GM23338 (cell line): ENCODE data around the gene PKD1L1. TPM values are rescaled to one million over a fixed set of nuclear protein-coding genes. Genes with fewer than 3 reads are reported as not detected.
A peak's percentile ranks its signal among the peaks of the same experiment; 100 is the strongest.

Experiments used
- ATAC-seq: fragments of 200-7000 bp; cut with Tn5 transposase; 3 replicates; pipeline ENCODE4 v1.9.1; 2020
- DNase-seq: peaks from one replicate; pipeline ENCODE4 v3.0.0-alpha.2; 2015; ENCODE audit warnings: low spot score
- H2AFZ ChIP-seq: fragments of 200-600 bp; sonication (generic); 2 replicates; pipeline ENCODE4 v1.8.0; 2016; ENCODE audit warnings: antibody characterized with exemption, mild to moderate bottlenecking, moderate library complexity
- H3F3A ChIP-seq: fragments of 200-600 bp; sonication (generic); replicated peaks from 2 replicates; pipeline ENCODE4 v1.8.0; 2017; ENCODE audit warnings: antibody characterized with exemption, mixed run types, low read depth
- H3K27ac ChIP-seq: fragments of 200-600 bp; sonication (generic); 2 replicates; pipeline ENCODE4 v1.6.1; 2016; ENCODE audit warnings: low read depth
- H3K27me3 ChIP-seq: fragments of 200-600 bp; sonication (generic); 2 replicates; pipeline ENCODE4 v1.8.0; 2016; ENCODE audit warnings: mild to moderate bottlenecking, mixed run types, moderate library complexity; ENCODE audit not compliant: insufficient read depth
- H3K36me3 ChIP-seq: fragments of 200-600 bp; sonication (generic); 2 replicates; pipeline ENCODE4 v1.8.0; 2016; ENCODE audit warnings: mild to moderate bottlenecking; ENCODE audit not compliant: insufficient read depth
- H3K4me1 ChIP-seq: fragments of 200-600 bp; sonication (generic); 2 replicates; pipeline ENCODE4 v1.8.0; 2016; ENCODE audit warnings: mild to moderate bottlenecking, moderate library complexity; ENCODE audit not compliant: insufficient read depth
- H3K4me2 ChIP-seq: fragments of 200-600 bp; sonication (generic); 2 replicates; pipeline ENCODE4 v1.7.1; 2017; ENCODE audit warnings: mixed run types
- H3K4me3 ChIP-seq: fragments of 200-600 bp; sonication (generic); 2 replicates; pipeline ENCODE4 v1.6.1; 2016; ENCODE audit warnings: mixed run types
- H3K79me2 ChIP-seq: fragments of 200-600 bp; sonication (generic); replicated peaks from 2 replicates; pipeline ENCODE4 v1.8.0; 2017; ENCODE audit warnings: mild to moderate bottlenecking; ENCODE audit not compliant: insufficient read depth
- H3K9me2 ChIP-seq: fragments of 200-600 bp; sonication (generic); 2 replicates; pipeline ENCODE4 v1.8.0; 2017; ENCODE audit not compliant: insufficient read depth
- H4K20me1 ChIP-seq: fragments of 200-600 bp; sonication (generic); replicated peaks from 2 replicates; pipeline ENCODE4 v1.8.0; 2017; ENCODE audit warnings: mild to moderate bottlenecking; ENCODE audit not compliant: insufficient read depth
- H3K27ac Mint-ChIP-seq: 2 replicates; pipeline ENCODE4 v1.8.0; 2020; ENCODE audit warnings: inconsistent platforms, mild to moderate bottlenecking, moderate library complexity, mixed read lengths
- H3K27me3 Mint-ChIP-seq: 3 replicates; pipeline ENCODE4 v1.8.0; 2022; ENCODE audit warnings: low read depth, mild to moderate bottlenecking, moderate library complexity, mixed read lengths, inconsistent platforms; ENCODE audit not compliant: insufficient read depth, poor library complexity
- H3K36me3 Mint-ChIP-seq: 3 replicates; pipeline ENCODE4 v1.8.0; 2021; ENCODE audit warnings: low read depth, mild to moderate bottlenecking, inconsistent platforms, moderate library complexity, mixed read lengths
- H3K4me1 Mint-ChIP-seq: 3 replicates; pipeline ENCODE4 v1.8.0; 2020; ENCODE audit warnings: mild to moderate bottlenecking, inconsistent platforms, mixed read lengths
- H3K4me3 Mint-ChIP-seq: 3 replicates; pipeline ENCODE4 v1.8.0; 2021; ENCODE audit warnings: moderate library complexity, mild to moderate bottlenecking, inconsistent platforms, mixed read lengths
- H3K9me3 Mint-ChIP-seq: 3 replicates; pipeline ENCODE4 v1.8.0; 2020; ENCODE audit warnings: moderate library complexity, mild to moderate bottlenecking, inconsistent platforms, mixed read lengths
- CREB1 ChIP-seq: fragments of 250-450 bp; sonication (Bioruptor Pico); IDR thresholded peaks from 2 replicates; pipeline ENCODE4 v1.5.0; 2020; ENCODE audit warnings: low read depth, mild to moderate bottlenecking, moderate library complexity
- EZH2 ChIP-seq: fragments of 200-600 bp; sonication (generic); IDR thresholded peaks from one replicate; pipeline ENCODE4 v1.8.0; 2017; ENCODE audit warnings: antibody characterized with exemption, mild to moderate bottlenecking, low read depth; ENCODE audit not compliant: unreplicated experiment
- EZH2phosphoT487 ChIP-seq: fragments of 200-600 bp; sonication (generic); IDR thresholded peaks from one replicate; pipeline ENCODE4 v1.8.1; 2018; ENCODE audit warnings: antibody characterized with exemption; ENCODE audit not compliant: unreplicated experiment
- JUNB ChIP-seq: IDR thresholded peaks from one replicate; pipeline ENCODE4 v1.6.1; 2016; ENCODE audit warnings: antibody characterized with exemption; ENCODE audit not compliant: unreplicated experiment
- NANOG ChIP-seq: IDR thresholded peaks from 2 replicates; pipeline ENCODE4 v1.6.1; 2016; ENCODE audit warnings: antibody characterized with exemption, borderline replicate concordance
- POLR2AphosphoS5 ChIP-seq: IDR thresholded peaks from 2 replicates; pipeline ENCODE4 v1.6.1; 2016; ENCODE audit warnings: antibody characterized with exemption, low read depth
- STAT1 ChIP-seq: IDR thresholded peaks from one replicate; pipeline ENCODE4 v1.6.1; 2016; ENCODE audit warnings: antibody characterized with exemption; ENCODE audit not compliant: unreplicated experiment
- ZNF114 ChIP-seq: fragments of 250-450 bp; sonication (Bioruptor Pico); IDR thresholded peaks from 2 replicates; pipeline ENCODE4 v1.5.0; 2020; ENCODE audit warnings: mild to moderate bottlenecking, moderate library complexity
- ZNF331 ChIP-seq: fragments of 250-450 bp; sonication (Bioruptor Pico); IDR thresholded peaks from 2 replicates; pipeline ENCODE4 v1.5.0; 2020; ENCODE audit warnings: low read depth, mild to moderate bottlenecking, moderate library complexity
- polyA plus RNA-seq: library from polyadenylated mRNA; unstranded; fragments of >200 nt; fragmentation: Nextera tagmentation; extraction: Ambion mirVana; gene quantifications from 2 replicates; pipeline ENCODE4 v1.2.1, GENCODE V29; 2016
- total RNA-seq: library from RNA; depleted of rRNA; stranded (reverse); fragments of >200 nt; shearing (Covaris generic); gene quantifications from 2 replicates; pipeline ENCODE4 v1.2.3, GENCODE V29; 2014
- TF ChIP-seq, protein P1 (sequence below): IDR thresholded peaks from one replicate; pipeline ENCODE4 v1.6.1; 2018; ENCODE audit warnings: antibody characterized with exemption; ENCODE audit not compliant: unreplicated experiment
- TF ChIP-seq, protein P2 (sequence below): fragments of 250-450 bp; sonication (Bioruptor Pico); IDR thresholded peaks from 2 replicates; pipeline ENCODE4 v1.5.0; 2020; ENCODE audit warnings: mild to moderate bottlenecking, moderate library complexity
- TF ChIP-seq, protein P3 (sequence below): IDR thresholded peaks from 2 replicates; pipeline ENCODE4 v1.6.1; 2016; ENCODE audit warnings: antibody characterized with exemption

PKD1L1 gene
- total and polyA plus RNA-seq, 2 experiments from 2014 or later = 0.03 TPM; not detected in 1

DNA sequence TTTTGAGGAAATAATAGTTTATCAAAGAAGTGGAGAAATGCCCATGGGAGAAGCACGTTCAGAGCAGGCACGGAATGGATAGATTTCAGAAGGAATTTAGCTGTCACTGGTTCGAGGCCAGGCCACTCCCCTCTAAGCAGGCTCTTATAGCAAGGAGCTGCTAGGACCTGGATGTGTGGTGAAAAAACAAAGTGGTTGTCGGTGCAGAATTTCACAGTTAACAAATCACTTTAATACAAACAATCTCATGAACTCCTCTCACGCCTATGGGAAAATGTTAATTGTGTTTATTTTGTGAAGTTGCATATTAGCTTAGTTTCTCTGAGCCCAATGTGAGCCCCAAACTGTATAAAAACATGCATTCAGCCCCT lies 176.3 kb downstream of the PKD1L1 start:
- Mint-ChIP-seq H3K27me3 (peaks cover 4% of the 10 kb centered on the region), H3K9me3 (no peaks in the 10 kb centered on the region), H3K4me3 (no peak overlapping the region), H3K4me1 (peaks cover 3% of the 10 kb centered on the region; the same call in 2 of the 3 replicates), H3K36me3 (no peaks in the 10 kb centered on the region), H3K27ac (no peak overlapping the region)
- DNase-seq (no peak), ATAC-seq (no peak)
- H3K4me3 ChIP-seq = no peak overlapping the region
- no peak overlapping the region for H3K27ac ChIP-seq
- no peak overlapping the region for H3K4me2 ChIP-seq
- no peaks in the 10 kb centered on the region for H3K36me3 ChIP-seq
- H4K20me1 ChIP-seq = no peaks in the 10 kb centered on the region
- no peak for TF ChIP-seq EZH2
- TF ChIP-seq, protein P1, sequence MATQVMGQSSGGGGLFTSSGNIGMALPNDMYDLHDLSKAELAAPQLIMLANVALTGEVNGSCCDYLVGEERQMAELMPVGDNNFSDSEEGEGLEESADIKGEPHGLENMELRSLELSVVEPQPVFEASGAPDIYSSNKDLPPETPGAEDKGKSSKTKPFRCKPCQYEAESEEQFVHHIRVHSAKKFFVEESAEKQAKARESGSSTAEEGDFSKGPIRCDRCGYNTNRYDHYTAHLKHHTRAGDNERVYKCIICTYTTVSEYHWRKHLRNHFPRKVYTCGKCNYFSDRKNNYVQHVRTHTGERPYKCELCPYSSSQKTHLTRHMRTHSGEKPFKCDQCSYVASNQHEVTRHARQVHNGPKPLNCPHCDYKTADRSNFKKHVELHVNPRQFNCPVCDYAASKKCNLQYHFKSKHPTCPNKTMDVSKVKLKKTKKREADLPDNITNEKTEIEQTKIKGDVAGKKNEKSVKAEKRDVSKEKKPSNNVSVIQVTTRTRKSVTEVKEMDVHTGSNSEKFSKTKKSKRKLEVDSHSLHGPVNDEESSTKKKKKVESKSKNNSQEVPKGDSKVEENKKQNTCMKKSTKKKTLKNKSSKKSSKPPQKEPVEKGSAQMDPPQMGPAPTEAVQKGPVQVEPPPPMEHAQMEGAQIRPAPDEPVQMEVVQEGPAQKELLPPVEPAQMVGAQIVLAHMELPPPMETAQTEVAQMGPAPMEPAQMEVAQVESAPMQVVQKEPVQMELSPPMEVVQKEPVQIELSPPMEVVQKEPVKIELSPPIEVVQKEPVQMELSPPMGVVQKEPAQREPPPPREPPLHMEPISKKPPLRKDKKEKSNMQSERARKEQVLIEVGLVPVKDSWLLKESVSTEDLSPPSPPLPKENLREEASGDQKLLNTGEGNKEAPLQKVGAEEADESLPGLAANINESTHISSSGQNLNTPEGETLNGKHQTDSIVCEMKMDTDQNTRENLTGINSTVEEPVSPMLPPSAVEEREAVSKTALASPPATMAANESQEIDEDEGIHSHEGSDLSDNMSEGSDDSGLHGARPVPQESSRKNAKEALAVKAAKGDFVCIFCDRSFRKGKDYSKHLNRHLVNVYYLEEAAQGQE = no peak
- no peak for TF ChIP-seq JUNB
- no peaks in the 10 kb centered on the region for H3K9me2 ChIP-seq
- H3K27me3 ChIP-seq = no peaks in the 10 kb centered on the region
- no peaks in the 10 kb centered on the region for H3K4me1 ChIP-seq
- no peak overlapping the region for H2AFZ ChIP-seq
- no peaks in the 10 kb centered on the region for H3F3A ChIP-seq
- no peaks in the 10 kb centered on the region for H3K79me2 ChIP-seq

DNA sequence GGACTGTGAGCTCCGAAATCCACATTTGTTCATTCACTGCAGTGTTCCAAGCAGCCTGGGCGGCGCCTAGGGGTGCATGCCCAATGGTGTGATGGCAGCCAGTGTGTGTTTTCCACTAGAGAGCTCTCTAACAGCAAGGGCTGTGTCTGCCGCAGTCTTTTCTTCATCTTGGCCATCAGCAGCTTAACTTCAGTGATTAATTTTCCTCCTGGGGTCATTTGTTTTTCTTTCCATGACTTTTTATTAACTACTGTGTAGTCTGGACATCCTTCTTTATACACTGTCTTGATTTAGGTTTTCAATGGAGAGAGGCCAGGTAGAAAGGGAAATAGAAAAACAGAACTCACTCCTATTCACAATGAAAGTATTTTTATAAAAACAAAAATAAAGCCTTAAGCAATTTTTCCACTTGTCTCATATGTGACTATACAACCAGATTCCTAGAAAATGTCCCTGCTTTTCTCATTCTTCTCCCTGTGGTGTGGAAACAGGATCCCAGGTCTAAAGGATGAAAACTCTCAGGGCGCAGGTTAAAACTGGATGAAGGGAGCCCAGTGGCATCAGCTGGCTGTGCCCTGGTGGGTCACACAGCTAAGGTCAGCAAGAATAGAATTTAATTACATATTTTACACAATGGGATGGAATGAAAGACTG lies 176.8 kb downstream of the PKD1L1 start:
- H3K4me3 Mint-ChIP-seq = no peak overlapping the region
- no peaks in the 10 kb centered on the region for H3K9me3 Mint-ChIP-seq
- ATAC-seq = peak; percentile 26; the same call in 1 of the 3 replicates
- TF ChIP-seq, protein P2, sequence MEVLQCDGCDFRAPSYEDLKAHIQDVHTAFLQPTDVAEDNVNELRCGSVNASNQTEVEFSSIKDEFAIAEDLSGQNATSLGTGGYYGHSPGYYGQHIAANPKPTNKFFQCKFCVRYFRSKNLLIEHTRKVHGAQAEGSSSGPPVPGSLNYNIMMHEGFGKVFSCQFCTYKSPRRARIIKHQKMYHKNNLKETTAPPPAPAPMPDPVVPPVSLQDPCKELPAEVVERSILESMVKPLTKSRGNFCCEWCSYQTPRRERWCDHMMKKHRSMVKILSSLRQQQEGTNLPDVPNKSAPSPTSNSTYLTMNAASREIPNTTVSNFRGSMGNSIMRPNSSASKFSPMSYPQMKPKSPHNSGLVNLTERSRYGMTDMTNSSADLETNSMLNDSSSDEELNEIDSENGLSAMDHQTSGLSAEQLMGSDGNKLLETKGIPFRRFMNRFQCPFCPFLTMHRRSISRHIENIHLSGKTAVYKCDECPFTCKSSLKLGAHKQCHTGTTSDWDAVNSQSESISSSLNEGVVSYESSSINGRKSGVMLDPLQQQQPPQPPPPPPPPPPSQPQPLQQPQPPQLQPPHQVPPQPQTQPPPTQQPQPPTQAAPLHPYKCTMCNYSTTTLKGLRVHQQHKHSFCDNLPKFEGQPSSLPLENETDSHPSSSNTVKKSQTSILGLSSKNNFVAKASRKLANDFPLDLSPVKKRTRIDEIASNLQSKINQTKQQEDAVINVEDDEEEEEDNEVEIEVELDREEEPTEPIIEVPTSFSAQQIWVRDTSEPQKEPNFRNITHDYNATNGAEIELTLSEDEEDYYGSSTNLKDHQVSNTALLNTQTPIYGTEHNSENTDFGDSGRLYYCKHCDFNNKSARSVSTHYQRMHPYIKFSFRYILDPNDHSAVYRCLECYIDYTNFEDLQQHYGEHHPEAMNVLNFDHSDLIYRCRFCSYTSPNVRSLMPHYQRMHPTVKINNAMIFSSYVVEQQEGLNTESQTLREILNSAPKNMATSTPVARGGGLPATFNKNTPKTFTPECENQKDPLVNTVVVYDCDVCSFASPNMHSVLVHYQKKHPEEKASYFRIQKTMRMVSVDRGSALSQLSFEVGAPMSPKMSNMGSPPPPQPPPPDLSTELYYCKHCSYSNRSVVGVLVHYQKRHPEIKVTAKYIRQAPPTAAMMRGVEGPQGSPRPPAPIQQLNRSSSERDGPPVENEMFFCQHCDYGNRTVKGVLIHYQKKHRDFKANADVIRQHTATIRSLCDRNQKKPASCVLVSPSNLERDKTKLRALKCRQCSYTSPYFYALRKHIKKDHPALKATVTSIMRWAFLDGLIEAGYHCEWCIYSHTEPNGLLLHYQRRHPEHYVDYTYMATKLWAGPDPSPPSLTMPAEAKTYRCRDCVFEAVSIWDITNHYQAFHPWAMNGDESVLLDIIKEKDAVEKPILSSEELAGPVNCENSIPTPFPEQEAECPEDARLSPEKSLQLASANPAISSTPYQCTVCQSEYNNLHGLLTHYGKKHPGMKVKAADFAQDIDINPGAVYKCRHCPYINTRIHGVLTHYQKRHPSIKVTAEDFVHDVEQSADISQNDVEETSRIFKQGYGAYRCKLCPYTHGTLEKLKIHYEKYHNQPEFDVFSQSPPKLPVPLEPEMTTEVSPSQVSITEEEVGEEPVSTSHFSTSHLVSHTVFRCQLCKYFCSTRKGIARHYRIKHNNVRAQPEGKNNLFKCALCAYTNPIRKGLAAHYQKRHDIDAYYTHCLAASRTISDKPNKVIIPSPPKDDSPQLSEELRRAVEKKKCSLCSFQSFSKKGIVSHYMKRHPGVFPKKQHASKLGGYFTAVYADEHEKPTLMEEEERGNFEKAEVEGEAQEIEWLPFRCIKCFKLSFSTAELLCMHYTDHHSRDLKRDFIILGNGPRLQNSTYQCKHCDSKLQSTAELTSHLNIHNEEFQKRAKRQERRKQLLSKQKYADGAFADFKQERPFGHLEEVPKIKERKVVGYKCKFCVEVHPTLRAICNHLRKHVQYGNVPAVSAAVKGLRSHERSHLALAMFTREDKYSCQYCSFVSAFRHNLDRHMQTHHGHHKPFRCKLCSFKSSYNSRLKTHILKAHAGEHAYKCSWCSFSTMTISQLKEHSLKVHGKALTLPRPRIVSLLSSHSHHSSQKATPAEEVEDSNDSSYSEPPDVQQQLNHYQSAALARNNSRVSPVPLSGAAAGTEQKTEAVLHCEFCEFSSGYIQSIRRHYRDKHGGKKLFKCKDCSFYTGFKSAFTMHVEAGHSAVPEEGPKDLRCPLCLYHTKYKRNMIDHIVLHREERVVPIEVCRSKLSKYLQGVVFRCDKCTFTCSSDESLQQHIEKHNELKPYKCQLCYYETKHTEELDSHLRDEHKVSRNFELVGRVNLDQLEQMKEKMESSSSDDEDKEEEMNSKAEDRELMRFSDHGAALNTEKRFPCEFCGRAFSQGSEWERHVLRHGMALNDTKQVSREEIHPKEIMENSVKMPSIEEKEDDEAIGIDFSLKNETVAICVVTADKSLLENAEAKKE (CRISPR knock-in tag) = no peak
- TF ChIP-seq ZNF114 (CRISPR knock-in tag) (no peak), POLR2AphosphoS5 (no peak), NANOG (no peak), ZNF331 (no peak), EZH2phosphoT487 (no peak), CREB1 (CRISPR knock-in tag) (no peak), STAT1 (no peak), EZH2 (no peak)
- TF ChIP-seq, protein P3, sequence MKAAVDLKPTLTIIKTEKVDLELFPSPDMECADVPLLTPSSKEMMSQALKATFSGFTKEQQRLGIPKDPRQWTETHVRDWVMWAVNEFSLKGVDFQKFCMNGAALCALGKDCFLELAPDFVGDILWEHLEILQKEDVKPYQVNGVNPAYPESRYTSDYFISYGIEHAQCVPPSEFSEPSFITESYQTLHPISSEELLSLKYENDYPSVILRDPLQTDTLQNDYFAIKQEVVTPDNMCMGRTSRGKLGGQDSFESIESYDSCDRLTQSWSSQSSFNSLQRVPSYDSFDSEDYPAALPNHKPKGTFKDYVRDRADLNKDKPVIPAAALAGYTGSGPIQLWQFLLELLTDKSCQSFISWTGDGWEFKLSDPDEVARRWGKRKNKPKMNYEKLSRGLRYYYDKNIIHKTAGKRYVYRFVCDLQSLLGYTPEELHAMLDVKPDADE = no peak

More for the DNA sequence above, 176.8 kb downstream of the PKD1L1 start:
- no peaks in the 10 kb centered on the region for H3F3A ChIP-seq
- no peak overlapping the region for H2AFZ ChIP-seq
- H3K27me3 ChIP-seq = no peaks in the 10 kb centered on the region
- DNase-seq = no peak
- no peaks in the 10 kb centered on the region for H3K36me3 Mint-ChIP-seq
- H4K20me1 ChIP-seq = no peaks in the 10 kb centered on the region
- no peaks in the 10 kb centered on the region for H3K9me2 ChIP-seq
- H3K27ac Mint-ChIP-seq = no peak overlapping the region
- H3K4me1 ChIP-seq = no peaks in the 10 kb centered on the region
- peaks cover 3% of the 10 kb centered on the region; the same call in 2 of the 3 replicates for H3K4me1 Mint-ChIP-seq
- no peak overlapping the region for H3K27ac ChIP-seq
- H3K36me3 ChIP-seq = no peaks in the 10 kb centered on the region
- no peak overlapping the region for H3K4me2 ChIP-seq
- no peak overlapping the region for H3K4me3 ChIP-seq
- peaks cover 2% of the 10 kb centered on the region for H3K27me3 Mint-ChIP-seq
- no peaks in the 10 kb centered on the region for H3K79me2 ChIP-seq
